HepG2 (cell line): Measurements from ENCODE around the gene DHX16. TPM values are rescaled to one million over a fixed set of nuclear protein-coding genes. Genes with fewer than 3 reads are reported as not detected.

ENCODE experiments used
- ARID2 ChIP-seq: sonication (generic); formaldehyde crosslinking; IDR thresholded peaks from 2 replicates; pipeline ENCODE4 v1.8.1; 2022; ENCODE audit warnings: mild to moderate bottlenecking, missing genetic modification reagents, borderline replicate concordance
- ASH2L ChIP-seq: fragments of 300-600, 200-600 bp; sonication (generic); IDR thresholded peaks from 2 replicates; pipeline ENCODE4 v1.7.0; 2017; ENCODE audit warnings: low read depth, mild to moderate bottlenecking, moderate library complexity, mixed read lengths, low read length; ENCODE audit not compliant: insufficient read length
- ATF6 ChIP-seq: sonication (generic); formaldehyde crosslinking; conservative IDR thresholded peaks from 2 replicates; pipeline ENCODE4 v1.4.0; 2020; ENCODE audit warnings: missing genetic modification reagents
- CBX5 ChIP-seq: sonication (generic); formaldehyde crosslinking; IDR thresholded peaks from 2 replicates; pipeline ENCODE4 v1.4.0; 2020; ENCODE audit warnings: missing genetic modification reagents, borderline replicate concordance
- KDM2A ChIP-seq: sonication (generic); formaldehyde crosslinking; IDR thresholded peaks from 2 replicates; pipeline ENCODE4 v1.4.0; 2020; ENCODE audit warnings: low read depth, missing genetic modification reagents, borderline replicate concordance
- MAZ ChIP-seq, 2 experiments: sonication (generic) in 1 of 2; formaldehyde crosslinking in 1 of 2; IDR thresholded peaks; 2 replicates each; pipeline versions ENCODE4 v1.5.0 to v1.6.1; 2012 to 2020; ENCODE audit warnings: low read depth in 2 of 2, mild to moderate bottlenecking in 2 of 2, borderline replicate concordance in 1 of 2, improper control_type of control experiment in 1 of 2, low read length in 1 of 2, missing genetic modification reagents in 1 of 2, moderate library complexity in 1 of 2
- MEIS1 ChIP-seq: sonication (generic); formaldehyde crosslinking; IDR thresholded peaks from 2 replicates; pipeline ENCODE4 v1.9.0; 2021; ENCODE audit warnings: mild to moderate bottlenecking, missing genetic modification reagents, moderate library complexity, borderline replicate concordance
- MEIS2 ChIP-seq: sonication (generic); formaldehyde crosslinking; IDR thresholded peaks from 2 replicates; pipeline ENCODE4 v1.9.0; 2021; ENCODE audit warnings: mild to moderate bottlenecking, missing genetic modification reagents
- NFYB ChIP-seq: sonication (generic); formaldehyde crosslinking; IDR thresholded peaks from 2 replicates; pipeline ENCODE4 v1.4.0; 2020; ENCODE audit warnings: missing genetic modification reagents
- SCMH1 ChIP-seq: sonication (generic); formaldehyde crosslinking; IDR thresholded peaks from 2 replicates; pipeline ENCODE4 v1.9.0; 2021; ENCODE audit warnings: missing genetic modification reagents, mild to moderate bottlenecking, borderline replicate concordance
- SETDB1 ChIP-seq: sonication (generic); formaldehyde crosslinking; IDR thresholded peaks from 2 replicates; pipeline ENCODE4 v1.5.1; 2020; ENCODE audit warnings: missing genetic modification reagents, mild to moderate bottlenecking, borderline replicate concordance
- SNAPC4 ChIP-seq: sonication (generic); formaldehyde crosslinking; IDR thresholded peaks from 2 replicates; pipeline ENCODE4 v1.4.0; 2020; ENCODE audit warnings: mild to moderate bottlenecking, missing genetic modification reagents
- USF2 ChIP-seq, 2 experiments: sonication (generic) in 1 of 2; formaldehyde crosslinking in 1 of 2; IDR thresholded peaks; 2 replicates each; pipeline versions ENCODE4 v1.5.1 to v1.6.1; 2011 to 2020; ENCODE audit warnings: borderline replicate concordance in 1 of 2, low read depth in 1 of 2, low read length in 1 of 2, mild to moderate bottlenecking in 1 of 2, missing genetic modification reagents in 1 of 2, moderate library complexity in 1 of 2
- WIZ ChIP-seq: sonication (generic); formaldehyde crosslinking; IDR thresholded peaks from 2 replicates; pipeline ENCODE4 v1.5.1; 2020; ENCODE audit warnings: mild to moderate bottlenecking, missing genetic modification reagents
- ZNF383 ChIP-seq: sonication (generic); formaldehyde crosslinking; IDR thresholded peaks from 2 replicates; pipeline ENCODE4 v1.4.0; 2020; ENCODE audit warnings: missing genetic modification reagents, mild to moderate bottlenecking, borderline replicate concordance
- ZNF816 ChIP-seq: sonication (generic); formaldehyde crosslinking; IDR thresholded peaks from 2 replicates; pipeline ENCODE4 v1.8.0; 2022; ENCODE audit warnings: missing genetic modification reagents, mild to moderate bottlenecking, borderline replicate concordance
- ZNF841 ChIP-seq: sonication (generic); formaldehyde crosslinking; IDR thresholded peaks from 2 replicates; pipeline ENCODE4 v1.8.1; 2023; ENCODE audit warnings: missing genetic modification reagents, borderline replicate concordance
- polyA plus RNA-seq, 8 experiments: library from polyadenylated mRNA; depleted of rRNA in 3 of 8; stranded (reverse) in 7 of 8; unstranded in 1 of 8; fragments of >200 nt; fragmentation: Illumina TruSeq in 4 of 8; extraction: Trizol in 4 of 8; gene quantifications; 2 replicates each; pipeline versions ENCODE4 v1.2.1 to v1.2.3, GENCODE V29; 2011 to 2016; ENCODE audit warnings: low read depth in 4 of 8, missing spikeins in 1 of 8, mixed read lengths in 1 of 8; ENCODE audit not compliant: insufficient read depth in 1 of 8
- total RNA-seq, 5 experiments: library from RNA; depleted of rRNA; stranded (reverse); fragments of >200 nt; fragmentation: Illumina TruSeq; extraction: Trizol; gene quantifications; 2 replicates each; pipeline ENCODE4 v1.2.3, GENCODE V29; 2016; ENCODE audit warnings: low read depth in 1 of 5

DHX16 gene
- total and polyA plus RNA-seq, 2 of the 13 experiments (the other 11 are each of a cell fraction or from before 2014, with no cell fraction given), result 57.0 to 58.5 TPM

- no peak for TF ChIP-seq SNAPC4
- TF ChIP-seq KDM2A, result peak; percentile 67
- TF ChIP-seq ASH2L, result peak; percentile 69
- TF ChIP-seq ZNF383 (CRISPR knock-in tag), result no peak
- no peak for TF ChIP-seq NFYB (CRISPR knock-in tag)
- TF ChIP-seq USF2 (IDR thresholded peaks at IDR 0.05; ENCODE audit: low read depth, low read length), result no peak
- no peak for TF ChIP-seq USF2 (CRISPR knock-in tag; IDR thresholded peaks at IDR 0.05; ENCODE audit: borderline replicate concordance)
- TF ChIP-seq MEIS1, result peak; percentile 99
- TF ChIP-seq CBX5, result peak; percentile 83; the same call in 1 of the 2 replicates
- TF ChIP-seq WIZ, result peak; percentile 92
- no peak for TF ChIP-seq MAZ (IDR thresholded peaks at IDR 0.05; ENCODE audit: borderline replicate concordance, low read depth, low read length)
- TF ChIP-seq MAZ (CRISPR knock-in tag; IDR thresholded peaks at IDR 0.05; ENCODE audit: low read depth), result peak; percentile 84
- TF ChIP-seq ATF6 (CRISPR knock-in tag), result no peak; the same call in 1 of the 2 replicates
- no peak for TF ChIP-seq ARID2 (CRISPR knock-in tag)
- TF ChIP-seq ZNF841, result no peak
- no peak for TF ChIP-seq SCMH1
- no peak for TF ChIP-seq SETDB1 (CRISPR knock-in tag)
- no peak for TF ChIP-seq ZNF816 (CRISPR knock-in tag)
- peak; percentile 94 for TF ChIP-seq MEIS2 (CRISPR knock-in tag)
Measured at GRCh38 chr6:30654798-30655742, 17.7 kb downstream of the DHX16 start (continued).
